GM12874 (cell line): ENCODE measurements around the gene EPHA8.

Source experiments
- TF ChIP-seq, protein P1 (sequence below): IDR thresholded peaks from 2 replicates; pipeline ENCODE4 v1.5.1; 2011; ENCODE audit warnings: low read depth, mild to moderate bottlenecking, control low read depth, low read length, moderate library complexity; ENCODE audit not compliant: insufficient read depth

Gene EPHA8

DNA sequence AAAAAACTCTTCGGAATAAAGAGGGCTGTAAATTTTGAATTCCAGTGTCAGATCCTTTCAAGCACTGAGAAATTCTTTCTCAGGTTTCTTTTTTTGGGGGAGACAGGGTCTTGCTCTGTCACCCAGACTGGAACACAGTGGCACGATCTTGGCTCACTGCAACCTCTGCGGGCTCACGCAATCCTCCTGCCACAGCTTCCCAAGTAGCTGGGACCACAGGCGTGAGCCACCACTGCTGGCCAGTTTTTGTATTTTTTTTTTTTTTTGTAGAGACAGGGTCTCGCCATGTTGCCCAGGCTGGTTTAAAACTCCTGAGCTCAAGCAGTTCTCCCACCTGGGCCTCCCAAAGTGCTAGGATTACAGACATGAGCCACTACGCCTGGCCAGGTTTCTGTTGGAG is 34.8 kb upstream of the EPHA8 start:
- TF ChIP-seq, protein P1, sequence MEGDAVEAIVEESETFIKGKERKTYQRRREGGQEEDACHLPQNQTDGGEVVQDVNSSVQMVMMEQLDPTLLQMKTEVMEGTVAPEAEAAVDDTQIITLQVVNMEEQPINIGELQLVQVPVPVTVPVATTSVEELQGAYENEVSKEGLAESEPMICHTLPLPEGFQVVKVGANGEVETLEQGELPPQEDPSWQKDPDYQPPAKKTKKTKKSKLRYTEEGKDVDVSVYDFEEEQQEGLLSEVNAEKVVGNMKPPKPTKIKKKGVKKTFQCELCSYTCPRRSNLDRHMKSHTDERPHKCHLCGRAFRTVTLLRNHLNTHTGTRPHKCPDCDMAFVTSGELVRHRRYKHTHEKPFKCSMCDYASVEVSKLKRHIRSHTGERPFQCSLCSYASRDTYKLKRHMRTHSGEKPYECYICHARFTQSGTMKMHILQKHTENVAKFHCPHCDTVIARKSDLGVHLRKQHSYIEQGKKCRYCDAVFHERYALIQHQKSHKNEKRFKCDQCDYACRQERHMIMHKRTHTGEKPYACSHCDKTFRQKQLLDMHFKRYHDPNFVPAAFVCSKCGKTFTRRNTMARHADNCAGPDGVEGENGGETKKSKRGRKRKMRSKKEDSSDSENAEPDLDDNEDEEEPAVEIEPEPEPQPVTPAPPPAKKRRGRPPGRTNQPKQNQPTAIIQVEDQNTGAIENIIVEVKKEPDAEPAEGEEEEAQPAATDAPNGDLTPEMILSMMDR, result no peak

DNA sequence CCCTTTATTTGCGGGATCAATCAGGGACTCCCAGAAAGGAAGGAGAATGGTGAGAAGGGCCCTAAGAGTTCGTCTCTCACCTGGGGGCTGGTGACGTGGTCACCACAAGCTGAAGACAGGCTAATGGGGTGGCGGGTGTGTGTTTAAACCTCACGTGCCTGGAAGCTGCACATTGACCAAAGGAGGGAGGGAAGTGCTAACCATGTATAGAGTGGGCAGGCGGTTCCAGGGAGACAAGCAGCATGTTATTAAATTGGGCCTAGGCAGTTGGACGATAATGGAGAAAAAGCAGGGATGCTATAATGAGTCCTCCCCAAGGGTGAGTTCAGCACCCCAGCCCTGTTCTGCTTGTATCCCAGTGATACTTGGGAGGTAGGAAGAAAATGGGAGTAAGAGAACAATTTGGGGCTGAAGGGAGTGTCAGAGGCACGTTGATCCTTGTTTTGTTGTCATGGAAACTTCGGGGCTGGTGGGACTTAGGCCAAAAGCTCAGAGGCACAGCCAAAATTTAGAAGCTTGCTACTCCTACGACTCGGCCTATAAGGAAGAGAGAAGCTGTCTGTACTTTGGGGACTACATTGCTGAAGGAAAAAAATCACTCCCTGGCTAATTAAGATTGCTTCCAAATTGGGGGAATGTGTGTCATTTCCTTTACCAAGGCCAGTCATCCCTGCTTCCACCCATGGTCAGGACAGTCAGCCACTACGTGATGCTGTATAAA is 33.2 kb upstream of the EPHA8 start:
- TF ChIP-seq, protein P1, result no peak

DNA sequence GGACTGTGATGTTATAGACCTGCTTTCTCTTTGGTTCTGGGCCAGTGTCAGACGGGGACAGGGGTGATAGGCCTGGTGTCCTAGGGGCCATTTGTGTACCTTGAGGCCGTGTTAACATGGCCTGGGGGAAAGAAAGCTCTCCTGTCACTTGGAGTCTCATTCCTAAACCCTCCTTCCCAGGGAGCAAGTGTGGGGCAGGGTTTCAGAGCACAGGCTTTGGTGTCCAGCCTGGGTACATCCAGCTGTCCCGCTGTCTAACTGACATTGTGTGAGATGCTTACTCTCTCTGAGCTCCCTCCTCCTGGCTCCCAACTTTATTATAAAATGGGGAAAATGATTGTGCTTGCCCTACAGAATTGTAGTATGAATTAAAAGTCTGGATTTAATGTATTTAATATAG is 32.6 kb upstream of the EPHA8 start:
- TF ChIP-seq, protein P1, result no peak

DNA sequence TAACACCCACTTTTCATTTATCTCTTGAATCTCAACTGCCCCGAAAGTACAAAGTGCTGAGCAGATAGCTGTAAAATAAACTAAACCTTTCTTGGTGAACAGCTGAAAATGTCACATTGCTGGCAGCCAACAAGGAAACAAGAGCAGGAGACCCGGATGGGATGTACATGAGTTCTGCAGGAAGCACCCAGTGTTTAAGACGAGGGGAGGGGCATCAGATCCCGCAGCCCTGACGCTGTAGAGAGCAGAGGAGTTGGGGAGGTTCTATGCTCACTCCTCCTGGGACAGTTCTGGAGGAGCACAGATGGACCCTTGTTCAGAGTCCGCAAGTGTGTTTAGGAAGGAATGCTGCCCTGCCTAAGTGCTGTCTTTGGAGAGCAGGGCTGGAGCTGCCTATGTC is 32.0 kb upstream of the EPHA8 start:
- TF ChIP-seq, protein P1, result no peak

DNA sequence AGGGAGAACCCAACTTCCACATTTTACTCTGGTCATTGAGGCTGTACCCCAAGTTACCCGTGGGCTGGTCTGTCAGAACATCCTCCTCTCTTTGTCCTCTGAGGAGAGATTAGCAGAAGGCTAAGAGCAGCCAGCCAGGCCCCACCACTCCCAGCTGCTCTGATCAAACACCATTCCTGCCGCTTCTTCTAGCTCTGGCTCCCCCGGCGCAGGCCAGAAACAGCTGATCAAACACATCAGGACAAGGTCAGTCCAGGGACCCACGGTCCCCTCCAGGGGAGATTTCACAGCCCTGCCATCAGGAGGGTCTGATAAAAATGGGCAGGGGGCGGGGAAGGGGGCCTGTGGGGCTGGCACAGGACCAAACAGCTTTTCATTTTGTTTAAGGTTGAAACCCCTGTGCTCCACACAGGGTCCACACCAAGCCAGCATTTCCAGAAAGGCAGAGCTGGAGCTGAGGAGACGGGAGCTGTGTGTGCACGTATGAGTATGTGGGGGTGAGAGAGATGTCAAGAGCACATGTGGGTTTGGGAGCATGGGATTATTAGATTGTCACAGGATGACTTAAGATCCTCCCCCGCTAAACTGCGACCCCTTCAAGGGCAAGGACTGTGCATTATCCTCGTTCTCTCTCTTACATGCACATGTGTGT is 29.9 kb upstream of the EPHA8 start:
- TF ChIP-seq, protein P1, result no peak

DNA sequence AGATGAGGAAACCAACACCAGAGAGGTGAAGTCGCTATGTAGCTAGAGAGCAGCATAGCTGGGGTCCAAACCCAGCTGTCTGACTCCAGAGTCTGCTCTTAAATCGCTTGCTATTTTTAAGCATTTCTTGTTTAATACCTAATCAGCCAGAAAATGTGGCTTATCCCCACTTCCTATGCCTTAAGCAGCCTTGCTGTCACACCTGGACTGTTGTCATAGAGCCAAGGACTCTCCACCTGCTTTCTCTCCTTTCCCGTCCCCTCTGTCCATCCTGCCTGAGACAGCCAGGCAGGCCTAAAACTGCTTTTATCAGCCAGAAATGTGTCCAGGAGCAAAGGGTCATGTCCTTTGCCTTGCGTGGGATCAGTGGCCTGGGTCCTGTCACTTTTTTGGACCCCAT is 28.3 kb upstream of the EPHA8 start:
- TF ChIP-seq, protein P1, result no peak

DNA sequence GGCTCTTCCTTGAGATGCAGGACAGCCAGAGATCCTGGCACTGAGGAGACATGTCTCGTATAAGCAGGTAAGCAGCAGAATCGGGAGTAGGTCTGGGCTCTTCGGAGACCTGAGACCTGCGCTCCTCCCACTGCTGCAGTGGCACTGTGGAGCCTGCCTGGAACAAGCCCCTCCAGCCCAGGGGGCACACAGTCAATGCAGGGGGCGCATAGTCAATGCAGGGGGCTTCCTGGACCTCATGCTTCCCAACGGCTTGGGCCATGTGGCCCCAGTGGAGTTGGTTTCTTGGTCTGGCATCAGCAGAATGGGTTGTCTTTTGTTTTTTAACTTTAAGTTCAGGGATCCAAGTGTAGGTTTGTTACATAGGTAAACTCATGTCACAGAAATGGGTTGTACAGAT is 27.9 kb upstream of the EPHA8 start:
- TF ChIP-seq, protein P1, result no peak
